Measurements from ENCODE around the gene PDZRN4.
"Not testable (repeated sequence)": the region's sequence is repeated elsewhere in the genome, so short reads cannot be mapped to it uniquely, and the experiment has no call there.

The PDZRN4 gene

GRCh38 chr12:41587574-41587973 is 399.5 kb downstream of the PDZRN4 start:
- no peak for DNase-seq

GRCh38 chr12:41589878-41590277 is 401.8 kb downstream of the PDZRN4 start:
- no peak for DNase-seq

DNA sequence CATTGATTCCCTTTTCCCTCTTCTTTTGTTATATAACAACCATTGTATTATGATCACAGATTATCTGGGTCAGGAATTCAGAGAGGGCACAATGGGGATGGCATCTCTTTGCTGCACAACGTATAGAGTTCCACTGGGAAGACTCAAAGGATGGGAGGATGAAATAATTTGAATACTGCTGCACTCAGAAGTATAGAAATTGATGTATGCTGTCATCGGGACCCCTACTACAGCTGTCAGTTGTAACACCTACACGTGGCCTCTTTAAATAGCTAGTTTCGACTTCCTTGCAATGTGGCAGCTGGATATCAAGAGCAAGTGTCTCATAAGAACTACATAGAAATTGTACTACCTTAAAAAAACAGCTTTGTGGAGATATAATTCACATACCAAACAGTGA is 408.1 kb downstream of the PDZRN4 start:
- DNase-seq = no peak

GRCh38 chr12:41604830-41605229 is 416.7 kb downstream of the PDZRN4 start:
- DNase-seq = no peak

GRCh38 chr12:41605545-41606305 is 417.6 kb downstream of the PDZRN4 start:
- no peak for DNase-seq

- DNase-seq = no peak
Observed at GRCh38 chr12:41606468-41607445, 418.6 kb downstream of the PDZRN4 start.

GRCh38 chr12:41612892-41613557 is 424.9 kb downstream of the PDZRN4 start:
- DNase-seq = no peak

- DNase-seq = not testable (repeated sequence)
Observed at GRCh38 chr12:41615174-41615573, 427.1 kb downstream of the PDZRN4 start.

DNA sequence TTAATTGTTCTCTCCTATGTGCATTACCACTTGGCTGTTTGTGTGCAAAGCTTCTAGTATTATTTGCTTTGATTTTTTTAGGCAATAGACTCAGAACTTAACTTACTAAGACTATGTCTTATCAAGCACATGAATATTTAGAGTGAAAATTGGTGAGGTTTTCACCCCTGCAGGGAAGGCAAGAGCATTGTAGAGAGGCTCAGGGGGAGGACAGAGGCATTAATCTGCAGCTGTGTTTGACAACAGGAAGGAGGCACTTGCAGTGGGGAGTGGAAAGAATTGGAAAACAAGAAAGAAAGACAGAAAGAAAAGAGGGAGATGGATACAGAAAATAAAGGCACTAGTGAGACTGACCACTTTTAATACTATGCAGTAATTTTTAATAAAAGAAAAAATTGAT is 431.6 kb downstream of the PDZRN4 start:
- DNase-seq = no peak

GRCh38 chr12:41621291-41621690 is 433.2 kb downstream of the PDZRN4 start:
- no peak for DNase-seq

Data from activated CD4-positive, alpha-beta T cell treated with anti-CD3 and anti-CD28 coated beads, Interleukin-2, amount 50 U/mL, for 48 hours (primary cell).